Endothelial cell of umbilical vein (primary cell): ENCODE measurements around the gene ETHE1. TPM values are rescaled to one million over a fixed set of nuclear protein-coding genes. Genes with fewer than 3 reads are reported as not detected.

Experiments used
- BruUV-seq: library from RNA; stranded (reverse); fragments of 400-500 nt; replicated peaks from 2 replicates; lab custom pipeline; 2021; lab: Mats Ljungman, UMichigan
- CTCF ChIA-PET: fragments of 300-600, 350-600 bp; sonication (Branson Sonifier 250); formaldehyde crosslinking; loops from one replicate; lab custom pipeline; 2021; ENCODE audit warnings: antibody characterized with exemption, inconsistent platforms; lab: Charles Lee
- POLR2A ChIA-PET: fragments of 300-600, 350-600 bp; sonication (Branson Sonifier 250); formaldehyde crosslinking; loops from one replicate; lab custom pipeline; 2021; ENCODE audit warnings: antibody characterized with exemption, inconsistent platforms; lab: Charles Lee
- DNase-seq: peaks from one replicate; pipeline ENCODE4 v3.0.0-alpha.2; 2011; ENCODE audit warnings: low read depth, low spot score
- FAIRE-seq: peaks from 2 replicates; lab custom pipeline; 2011; peaks lifted over from hg19 to GRCh38; lab: Jason Lieb, UNC
- H2AFZ ChIP-seq: 2 replicates; pipeline ENCODE4 v1.6.0; 2012; ENCODE audit warnings: low read depth, low read length, control low read depth, inconsistent platforms
- H3K27ac ChIP-seq: 2 replicates; pipeline ENCODE4 v1.5.1; 2011; ENCODE audit warnings: low read depth, mild to moderate bottlenecking, control low read depth, low read length, moderate library complexity; ENCODE audit not compliant: insufficient read depth
- H3K27me3 ChIP-seq, 2 experiments: 2 replicates each; pipeline versions ENCODE4 v1.6.0 to v1.6.1; 2011; ENCODE audit warnings: low read length in 2 of 2, mixed read lengths in 1 of 2; ENCODE audit not compliant: control insufficient read depth in 2 of 2, insufficient read depth in 2 of 2
- H3K36me3 ChIP-seq, 2 experiments: 2 replicates in 1 of 2; 3 replicates in 1 of 2; pipeline ENCODE4 v1.5.1; 2011; ENCODE audit warnings: low read length in 2 of 2, mild to moderate bottlenecking in 1 of 2, moderate library complexity in 1 of 2; ENCODE audit not compliant: control insufficient read depth in 2 of 2, insufficient read depth in 2 of 2; ENCODE audit errors: extremely low read depth in 1 of 2
- H3K4me1 ChIP-seq: 3 replicates; pipeline ENCODE4 v1.5.1; 2011; ENCODE audit warnings: mild to moderate bottlenecking, low read length; ENCODE audit not compliant: control insufficient read depth, insufficient read depth; ENCODE audit errors: extremely low read depth
- H3K4me2 ChIP-seq: 2 replicates; pipeline ENCODE4 v1.6.1; 2011; ENCODE audit warnings: low read length, control low read depth, mixed read lengths; ENCODE audit not compliant: insufficient read depth
- H3K4me3 ChIP-seq, 3 experiments: fragments of 200-600 bp in 1 of 3; sonication (generic), shearing (Covaris generic) in 1 of 3; replicated peaks in 1 of 3; 2 replicates each; pipeline ENCODE4 v1.5.1; 2011 to 2016; ENCODE audit warnings: control low read depth in 3 of 3, low read length in 3 of 3, mild to moderate bottlenecking in 2 of 3, inconsistent platforms in 1 of 3, low read depth in 1 of 3, moderate library complexity in 1 of 3; ENCODE audit not compliant: insufficient read depth in 1 of 3
- H3K79me2 ChIP-seq: 2 replicates; pipeline ENCODE4 v1.6.0; 2012; ENCODE audit warnings: low read length, inconsistent platforms; ENCODE audit not compliant: control insufficient read depth, insufficient read depth
- H3K9ac ChIP-seq: replicated peaks from 2 replicates; pipeline ENCODE3; 2011; ENCODE audit warnings: low read length, control low read depth; ENCODE audit not compliant: insufficient read depth; ENCODE audit errors: extremely low read depth
- H3K9me1 ChIP-seq: replicated peaks from 3 replicates; pipeline ENCODE4 v1.6.0; 2011; ENCODE audit warnings: mild to moderate bottlenecking, low read length; ENCODE audit not compliant: control insufficient read depth, insufficient read depth; ENCODE audit errors: extremely low read depth
- H3K9me3 ChIP-seq: replicated peaks from 2 replicates; pipeline ENCODE4 v1.5.1; 2012; ENCODE audit warnings: low read length, inconsistent platforms; ENCODE audit not compliant: control insufficient read depth, insufficient read depth
- H4K20me1 ChIP-seq: replicated peaks from 2 replicates; pipeline ENCODE3; 2011; ENCODE audit warnings: mild to moderate bottlenecking, low read length; ENCODE audit not compliant: control insufficient read depth, insufficient read depth; ENCODE audit errors: extremely low read depth
- JUN ChIP-seq: IDR thresholded peaks from 2 replicates; pipeline ENCODE4 v1.6.1; 2011; ENCODE audit warnings: borderline replicate concordance, low read depth; ENCODE audit not compliant: insufficient read length, insufficient read depth
- MAX ChIP-seq: IDR thresholded peaks from 2 replicates; pipeline ENCODE4 v1.6.1; 2011; ENCODE audit not compliant: insufficient read depth, insufficient read length
- POLR2A ChIP-seq: IDR thresholded peaks from 2 replicates; pipeline ENCODE4 v1.6.1; 2012; ENCODE audit warnings: low read depth, mild to moderate bottlenecking, control low read depth, low read length
- POLR2AphosphoS5 ChIP-seq: IDR thresholded peaks from 2 replicates; pipeline ENCODE4 v1.6.1; 2012; ENCODE audit warnings: low read depth, mild to moderate bottlenecking, control low read depth, low read length, moderate library complexity; ENCODE audit not compliant: insufficient read depth
- dilution Hi-C: fragments of 300-500 bp; cut with MboI; formaldehyde crosslinking; loops from one replicate; pipeline ENCODE4 v1.15.0; 2019; ENCODE audit warnings: low sequenced_read_pairs; ENCODE audit not compliant: extremely low pct_ligation_motif_present
- intact Hi-C: fragments of 100-400 bp; cut with micrococcal nuclease; formaldehyde crosslinking; loops from one replicate; pipeline ENCODE4 v1.10.0; 2022
- polyA plus RNA-seq, 4 experiments: library from polyadenylated mRNA; depleted of rRNA in 3 of 4; stranded (reverse) in 3 of 4; unstranded in 1 of 4; fragments of >200 nt; gene quantifications; 2 replicates each; pipeline versions ENCODE4 v1.2.1 to v1.2.3, GENCODE V29; 2011 to 2012; ENCODE audit warnings: missing spikeins in 1 of 4
- total RNA-seq: library from RNA; stranded (reverse); gene quantifications from 2 replicates; pipeline ENCODE4 v1.2.3, GENCODE V29; 2021

ETHE1 gene
- total and polyA plus RNA-seq, 2 donors (not counting 3 experiments of a cell fraction or from before 2014, with no cell fraction given), result 34.5 to 124 TPM

GRCh38 chr19:43533546-43534304 lies 6.7 kb upstream of the ETHE1 start:
- no peaks in the 10 kb centered on the region for H3K79me2 ChIP-seq
- no peaks in the 10 kb centered on the region for H3K36me3 ChIP-seq
- peak overlapping the region; percentile 6 to 61 (median 31) for H3K4me3 ChIP-seq
- H3K27me3 ChIP-seq, result no peaks in the 10 kb centered on the region
- peak overlapping the region; percentile 91 for H2AFZ ChIP-seq
- H3K27ac ChIP-seq, result peak overlapping the region; percentile 32
- peaks cover 10% of the 10 kb centered on the region for H3K4me1 ChIP-seq
- BruUV-seq, result no TSS peak
- dilution Hi-C loops, result no loop called here
- no peaks in the 10 kb centered on the region for H3K9me1 ChIP-seq
- intact Hi-C loops, result loop anchor here (1.0 to 2.0 kb wide), 5 partner anchors 21 to 222 kb away; partner anchors contain the start of genes IRGQ, PINLYP, XRCC1 and ZNF576
- no peaks in the 10 kb centered on the region for H3K9me3 ChIP-seq
- DNase-seq (peak; percentile 100), FAIRE-seq (peak; percentile 97)
- H3K9ac ChIP-seq, result no peak overlapping the region
- no peaks in the 10 kb centered on the region for H4K20me1 ChIP-seq
- POLR2A ChIA-PET, result interaction anchor here (0.6 to 1.3 kb wide), 2 partner anchors 9 to 401 kb away, joined by 3 read pairs; partner anchors contain the start of gene ZNF45
- CTCF ChIA-PET, result interaction anchor here (1.1 to 6.2 kb wide), 7 partner anchors 9 to 129 kb away, joined by 4 to 118 read pairs (median 18); partner anchors contain the start of genes IRGQ and ZNF576
- TF ChIP-seq POLR2A (no peak), MAX (no peak), JUN (no peak), POLR2AphosphoS5 (peak; percentile 39)
- H3K4me2 ChIP-seq, result peak overlapping the region; percentile 50

GRCh38 chr19:43532962-43533545 lies 6.1 kb upstream of the ETHE1 start, which contains the start of gene ZNF575:
Gene ZNF575, plus strand, starts transcription at chr19:43533188. Its CDS starts 1,235 bp downstream, at chr19:43534423.
- Histone ChIP-seq H3K4me3 (peak within 1 kb of the TSS; percentile 22 to 61 (median 31)), H4K20me1 (no peaks in the 10 kb centered on the region), H3K27ac (peak within 1 kb of the TSS; percentile 32), H3K4me2 (peak within 1 kb of the TSS; percentile 50), H3K36me3 (no peaks in the 10 kb centered on the region), H3K79me2 (no peaks in the 10 kb centered on the region), H2AFZ (peak within 1 kb of the TSS; percentile 91), H3K9ac (peak within 1 kb of the TSS; percentile 13), H3K9me3 (no peaks in the 10 kb centered on the region), H3K27me3 (no peaks in the 10 kb centered on the region), H3K4me1 (peaks cover 10% of the 10 kb centered on the region), H3K9me1 (no peaks in the 10 kb centered on the region)
- TF ChIP-seq POLR2A, result no peak
- no TSS peak for BruUV-seq
- no peak for FAIRE-seq
- intact Hi-C loops (loop anchor here (1.0 kb wide), 2 partner anchors 63 to 135 kb away; partner anchors contain the start of genes IRGQ and ZNF576), dilution Hi-C loops (no loop called here)
- DNase-seq, result peak; percentile 96
- CTCF ChIA-PET, result interaction anchor here (0.7 to 6.2 kb wide), 8 partner anchors 8 to 129 kb away, joined by 3 to 118 read pairs (median 14); partner anchors contain the start of genes IRGQ and ZNF576
- POLR2A ChIA-PET, result interaction anchor here (1.3 kb wide), 1 partner anchor 8 kb away, joined by 3 read pairs; no protein-coding TSS in a partner anchor
